K562 (cell line): ENCODE results near the gene OR13J1. TPM values are rescaled to one million over a fixed set of nuclear protein-coding genes. Genes with fewer than 3 reads are reported as not detected.

Experiments
- ATAC-seq: fragments of 200-7000 bp; cut with Tn5 transposase; 3 replicates; pipeline ENCODE4 v1.9.1; 2020; ENCODE audit warnings: moderate library complexity
- BruUV-seq: library from RNA; stranded (reverse); fragments of 400-500 nt; replicated peaks from 2 replicates; lab custom pipeline; 2021; lab: Mats Ljungman, UMichigan
- CTCF ChIA-PET: fragments of 300-600 bp; formaldehyde crosslinking; extraction: SDS; loops from one replicate; lab custom pipeline; 2021; ENCODE audit warnings: low intra/inter-chr PET ratio; lab: Yijun Ruan, JAX
- POLR2A ChIA-PET: fragments of 300-600, 350-650 bp; sonication (Branson Sonifier 250); formaldehyde crosslinking; extraction: SDS; loops from one replicate; lab custom pipeline; 2021; ENCODE audit warnings: antibody characterized with exemption, inconsistent platforms; lab: Yijun Ruan, JAX
- DNase-seq, 4 experiments: peaks; one replicate each; pipeline versions ENCODE4 v3.0.0 to v3.0.0-alpha.2; 2011 to 2018; ENCODE audit warnings: low spot score in 3 of 4, mixed read lengths in 3 of 4; ENCODE audit errors: extremely low read depth in 1 of 4
- FAIRE-seq: peaks from 2 replicates; lab custom pipeline; 2011; peaks lifted over from hg19 to GRCh38; lab: Jason Lieb, UNC
- H2AFZ ChIP-seq: 2 replicates; pipeline ENCODE4 v1.6.0; 2011; ENCODE audit warnings: low read depth, low read length, control low read depth, inconsistent platforms
- H3K27ac ChIP-seq: fragments of 200-600 bp; 3 replicates; pipeline ENCODE4 v1.8.0; 2011; ENCODE audit warnings: low read depth, mild to moderate bottlenecking, control low read depth, inconsistent platforms, low read length, moderate library complexity, mixed read lengths; ENCODE audit errors: extremely low read depth
- H3K27me3 ChIP-seq, 2 experiments: fragments of 300-600 bp in 1 of 2; 2 replicates in 1 of 2; 3 replicates in 1 of 2; pipeline versions ENCODE4 v1.6.0 to v1.8.0; 2011; ENCODE audit warnings: inconsistent platforms in 2 of 2, low read length in 2 of 2, mild to moderate bottlenecking in 1 of 2, mixed read lengths in 1 of 2, moderate library complexity in 1 of 2; ENCODE audit not compliant: control insufficient read depth in 2 of 2, insufficient read depth in 2 of 2
- H3K36me3 ChIP-seq: fragments of 300-600 bp; 3 replicates; pipeline ENCODE4 v1.8.0; 2011; ENCODE audit warnings: mild to moderate bottlenecking, low read length, inconsistent platforms; ENCODE audit not compliant: control insufficient read depth, insufficient read depth
- H3K4me1 ChIP-seq, 2 experiments: fragments of 200-600 bp in 1 of 2; replicated peaks in 1 of 2; 2 replicates in 1 of 2; 3 replicates in 1 of 2; pipeline versions ENCODE4 v1.5.1 to v1.8.0; 2011; ENCODE audit warnings: inconsistent platforms in 2 of 2, low read length in 2 of 2, mild to moderate bottlenecking in 1 of 2, mixed read lengths in 1 of 2, moderate library complexity in 1 of 2; ENCODE audit not compliant: control insufficient read depth in 2 of 2, insufficient read depth in 2 of 2
- H3K4me2 ChIP-seq: 2 replicates; pipeline ENCODE4 v1.6.1; 2011; ENCODE audit warnings: low read length, control low read depth, inconsistent platforms, mixed read lengths; ENCODE audit not compliant: insufficient read depth
- H3K4me3 ChIP-seq: fragments of 200-600 bp; sonication (generic), shearing (Covaris generic); 2 replicates; pipeline ENCODE4 v1.5.1; 2016; ENCODE audit warnings: control low read depth, inconsistent platforms
- H3K79me2 ChIP-seq: fragments of 200-600 bp; 3 replicates; pipeline ENCODE4 v1.8.0; 2011; ENCODE audit warnings: low read length, inconsistent platforms; ENCODE audit not compliant: control insufficient read depth, insufficient read depth
- H3K9ac ChIP-seq, 2 experiments: 2 replicates each; pipeline versions ENCODE4 v1.6.0 to v1.6.1; 2011; ENCODE audit warnings: low read depth in 2 of 2, low read length in 2 of 2, control low read depth in 1 of 2, inconsistent platforms in 1 of 2, mild to moderate bottlenecking in 1 of 2, mixed read lengths in 1 of 2; ENCODE audit not compliant: insufficient read depth in 1 of 2
- H3K9me1 ChIP-seq: one replicate; pipeline ENCODE4 v1.6.0; 2011; ENCODE audit warnings: inconsistent platforms, mild to moderate bottlenecking, low read length, moderate library complexity; ENCODE audit not compliant: control insufficient read depth, insufficient read depth
- H3K9me3 ChIP-seq: replicated peaks from 2 replicates; pipeline ENCODE4 v1.5.1; 2011; ENCODE audit warnings: low read depth, low read length, inconsistent platforms; ENCODE audit not compliant: control insufficient read depth, insufficient read depth
- H4K20me1 ChIP-seq: replicated peaks from 2 replicates; pipeline ENCODE4 v1.6.1; 2011; ENCODE audit warnings: low read length, inconsistent platforms, mixed read lengths; ENCODE audit not compliant: control insufficient read depth, insufficient read depth
- ATF3 ChIP-seq, 2 experiments: fragments of 450-650 bp in 1 of 2; sonication (generic) in 1 of 2; formaldehyde crosslinking in 1 of 2; IDR thresholded peaks in 1 of 2; conservative IDR thresholded peaks in 1 of 2; 2 replicates each; pipeline versions ENCODE4 v1.6.1 to v1.8.1; 2016 to 2023; ENCODE audit warnings: mild to moderate bottlenecking in 2 of 2, moderate library complexity in 2 of 2, inconsistent platforms in 1 of 2, missing genetic modification reagents in 1 of 2
- DMBX1 ChIP-seq: fragments of 250-450 bp; sonication (Bioruptor Pico); IDR thresholded peaks from 2 replicates; pipeline ENCODE4 v1.8.0; 2022; ENCODE audit warnings: inconsistent platforms, mild to moderate bottlenecking, moderate library complexity, borderline replicate concordance
- GTF2B ChIP-seq: IDR thresholded peaks from 2 replicates; pipeline ENCODE4 v1.6.1; 2011; ENCODE audit not compliant: insufficient read length; ENCODE audit errors: extremely low read depth
- SMC3 ChIP-seq: conservative IDR thresholded peaks from 2 replicates; pipeline ENCODE4 v1.6.1; 2011; ENCODE audit warnings: low read depth, low read length, improper control_type of control experiment; ENCODE audit not compliant: insufficient read depth
- TEAD4 ChIP-seq, 2 experiments: sonication (generic) in 1 of 2; formaldehyde crosslinking in 1 of 2; IDR thresholded peaks; 2 replicates each; pipeline versions ENCODE4 v1.6.1 to v1.8.0; 2012 to 2022; ENCODE audit warnings: borderline replicate concordance in 1 of 2, inconsistent platforms in 1 of 2, low read length in 1 of 2, mild to moderate bottlenecking in 1 of 2, missing genetic modification reagents in 1 of 2
- ZNF395 ChIP-seq: fragments of 200-800 bp; sonication (Bioruptor generic); IDR thresholded peaks from 2 replicates; pipeline ENCODE4 v1.6.1; 2017; ENCODE audit warnings: missing genetic modification characterization, missing compliant biosample characterization
- WGBS: fragments of 100-300 bp; shearing (Covaris generic); methylation state at CpG from one replicate; pipeline ENCODE4 v1.1.6; 2016; ENCODE audit warnings: low coverage, mixed read lengths; ENCODE audit not compliant: insufficient coverage; ENCODE audit errors: missing lambda C conversion rate; 5-methylcytosine and 5-hydroxymethylcytosine counted together
- in situ Hi-C: fragments of 300-500 bp; cut with MboI; formaldehyde crosslinking; loops from 4 replicates; pipeline ENCODE4 v1.15.0; 2018; ENCODE audit warnings: inconsistent platforms, mixed read lengths
- intact Hi-C: fragments of 100-400 bp; cut with micrococcal nuclease; formaldehyde crosslinking; loops from 2 replicates; pipeline ENCODE4 v1.14.2; 2022
- polyA plus RNA-seq, 8 experiments: library from polyadenylated mRNA; depleted of rRNA in 4 of 8; stranded (reverse) in 5 of 8; unstranded in 3 of 8; fragments of >200 nt; fragmentation: Nextera tagmentation in 2 of 8; fragmentation: Illumina TruSeq in 1 of 8; extraction: Ambion mirVana in 2 of 8; extraction: Trizol in 1 of 8; gene quantifications; 2 replicates each; pipeline versions ENCODE4 v1.2.1 to v1.2.3, GENCODE V29; 2011 to 2014; ENCODE audit warnings: inconsistent platforms in 1 of 8, missing spikeins in 1 of 8
- total RNA-seq, 7 experiments: library from RNA; depleted of rRNA in 6 of 7; stranded (reverse); fragments of >200 nt in 6 of 7; fragmentation: Illumina TruSeq in 2 of 7; extraction: Trizol in 2 of 7; gene quantifications; 2 replicates each; pipeline versions ENCODE4 v1.2.1 to v1.2.3, GENCODE V29; 2011 to 2021; ENCODE audit warnings: low replicate concordance in 1 of 7
- TF ChIP-seq, protein P1 (sequence below), 3 experiments: fragments of 200-800 bp in 1 of 3; fragments of 250-450 bp in 1 of 3; fragments of 450-650 bp in 1 of 3; sonication (Bioruptor Pico) in 1 of 3; sonication (Bioruptor generic) in 1 of 3; formaldehyde crosslinking in 1 of 3; IDR thresholded peaks; 2 replicates each; pipeline versions ENCODE4 v1.6.1 to v1.8.0; 2016 to 2022; ENCODE audit warnings: mild to moderate bottlenecking in 2 of 3, missing genetic modification characterization in 2 of 3, missing compliant biosample characterization in 1 of 3, moderate library complexity in 1 of 3

Gene OR13J1
- total and polyA plus RNA-seq, 9 of the 15 experiments (the other 6 are each of a cell fraction or from before 2014, with no cell fraction given), result not detected

DNA sequence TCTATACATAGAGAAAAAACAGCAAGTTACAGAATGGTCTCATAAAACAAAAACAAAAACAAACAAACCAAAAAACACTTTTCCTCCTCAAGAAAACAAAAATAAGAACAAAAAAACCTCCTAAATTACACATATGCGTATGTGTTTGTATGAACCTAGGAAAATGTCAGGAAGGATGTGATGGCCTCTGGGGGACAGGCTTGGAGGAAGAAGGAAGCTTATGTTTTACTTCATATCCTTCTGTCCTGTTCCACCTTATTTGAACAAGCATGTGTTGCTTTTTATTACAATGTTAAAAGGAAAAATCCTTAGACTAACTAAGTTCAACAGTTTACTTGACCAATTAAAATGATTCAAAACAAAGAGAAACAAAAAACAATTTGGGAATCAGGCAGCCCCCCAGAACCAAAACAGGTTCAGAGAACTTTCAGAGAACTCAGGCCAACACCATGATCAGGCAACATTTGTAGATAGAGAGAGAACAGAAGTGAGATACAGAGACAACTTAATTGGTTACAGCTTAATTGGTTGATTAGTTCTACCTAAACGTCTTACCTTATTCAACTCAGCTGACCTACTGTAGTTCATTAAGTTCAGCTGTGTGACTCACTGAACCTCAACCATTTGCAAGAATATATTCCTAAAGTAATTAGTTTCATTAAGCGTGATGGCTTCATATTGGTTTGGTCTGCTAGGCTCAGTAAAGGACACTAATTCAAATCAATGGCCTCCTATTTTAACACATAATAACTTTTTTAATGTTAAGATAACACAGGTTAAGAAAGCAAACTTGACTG is 49.2 kb upstream of the OR13J1 start:
- 55% methylated on average over 3 of the region's 3 CpGs for WGBS
- no peak overlapping the region for H3K4me3 ChIP-seq
- H3K27me3 ChIP-seq, result no peaks in the 10 kb centered on the region
- in situ Hi-C loops (no loop called here), intact Hi-C loops (no loop called here)
- CTCF ChIA-PET, result no interaction called here
- no peak overlapping the region for H3K4me2 ChIP-seq
- no peak for FAIRE-seq
- no peaks in the 10 kb centered on the region for H3K79me2 ChIP-seq
- H4K20me1 ChIP-seq, result no peaks in the 10 kb centered on the region
- no peaks in the 10 kb centered on the region for H3K36me3 ChIP-seq
- H3K27ac ChIP-seq, result peak overlapping the region; percentile 67
- no peaks in the 10 kb centered on the region for H3K9me1 ChIP-seq
- peak overlapping the region; percentile 83 for H2AFZ ChIP-seq
- no peaks in the 10 kb centered on the region for H3K9me3 ChIP-seq
- no TSS peak for BruUV-seq
- TF ChIP-seq ZNF395 (CRISPR knock-in tag) (0 out of 2 replicates have a peak, but pooled peaks have one; percentile 25), DMBX1 (no peak), ATF3 (IDR thresholded peaks at IDR 0.05) (0 out of 2 replicates have a peak, but pooled peaks have one; percentile 1), ATF3 (CRISPR knock-in tag; conservative IDR thresholded peaks at IDR 0.05) (no peak), SMC3 (no peak), GTF2B (no peak), TEAD4 (IDR thresholded peaks at IDR 0.05; ENCODE audit: low read length) (no peak), TEAD4 (CRISPR knock-in tag; IDR thresholded peaks at IDR 0.05; ENCODE audit: borderline replicate concordance) (no peak)
- TF ChIP-seq, protein P1, sequence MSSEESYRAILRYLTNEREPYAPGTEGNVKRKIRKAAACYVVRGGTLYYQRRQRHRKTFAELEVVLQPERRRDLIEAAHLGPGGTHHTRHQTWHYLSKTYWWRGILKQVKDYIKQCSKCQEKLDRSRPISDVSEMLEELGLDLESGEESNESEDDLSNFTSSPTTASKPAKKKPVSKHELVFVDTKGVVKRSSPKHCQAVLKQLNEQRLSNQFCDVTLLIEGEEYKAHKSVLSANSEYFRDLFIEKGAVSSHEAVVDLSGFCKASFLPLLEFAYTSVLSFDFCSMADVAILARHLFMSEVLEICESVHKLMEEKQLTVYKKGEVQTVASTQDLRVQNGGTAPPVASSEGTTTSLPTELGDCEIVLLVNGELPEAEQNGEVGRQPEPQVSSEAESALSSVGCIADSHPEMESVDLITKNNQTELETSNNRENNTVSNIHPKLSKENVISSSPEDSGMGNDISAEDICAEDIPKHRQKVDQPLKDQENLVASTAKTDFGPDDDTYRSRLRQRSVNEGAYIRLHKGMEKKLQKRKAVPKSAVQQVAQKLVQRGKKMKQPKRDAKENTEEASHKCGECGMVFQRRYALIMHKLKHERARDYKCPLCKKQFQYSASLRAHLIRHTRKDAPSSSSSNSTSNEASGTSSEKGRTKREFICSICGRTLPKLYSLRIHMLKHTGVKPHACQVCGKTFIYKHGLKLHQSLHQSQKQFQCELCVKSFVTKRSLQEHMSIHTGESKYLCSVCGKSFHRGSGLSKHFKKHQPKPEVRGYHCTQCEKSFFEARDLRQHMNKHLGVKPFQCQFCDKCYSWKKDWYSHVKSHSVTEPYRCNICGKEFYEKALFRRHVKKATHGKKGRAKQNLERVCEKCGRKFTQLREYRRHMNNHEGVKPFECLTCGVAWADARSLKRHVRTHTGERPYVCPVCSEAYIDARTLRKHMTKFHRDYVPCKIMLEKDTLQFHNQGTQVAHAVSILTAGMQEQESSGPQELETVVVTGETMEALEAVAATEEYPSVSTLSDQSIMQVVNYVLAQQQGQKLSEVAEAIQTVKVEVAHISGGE (CRISPR knock-in tag; IDR thresholded peaks at IDR 0.05), result 0 out of 6 replicates have a peak, but pooled peaks of 1 of the 3 experiments have one; percentile 25
- TF ChIP-seq, all 486 proteins: peak for 3
- H3K4me1 ChIP-seq, result peaks cover 32 to 71% of the 10 kb centered on the region in 2 experiments
- peak overlapping the region in 1 of 2 experiments; percentile 6; a peak in 1 of 4 replicates for H3K9ac ChIP-seq
- no peak for DNase-seq
- ATAC-seq, result no peak
- POLR2A ChIA-PET, result interaction anchor here (1.0 to 1.2 kb wide), 2 partner anchors 8 to 410 kb away, joined by 3 to 4 read pairs; no protein-coding TSS in a partner anchor
